ENCODE results near the gene SNAP29. TPM values are rescaled to one million over a fixed set of nuclear protein-coding genes. Genes with fewer than 3 reads are reported as not detected.

The SNAP29 gene
- total RNA-seq, 1 experiment from 2014 or later = 17.9 TPM

GRCh38 chr22:20853236-20853660 is 5.6 kb upstream of the SNAP29 start:
- Mint-ChIP-seq H3K4me1 (peaks cover 31 to 34% of the 10 kb centered on the region in 2 experiments), H3K36me3 (ENCODE audit: insufficient read depth in 1 of 3, low read depth in 3 of 3) (no peaks in the 10 kb centered on the region), H3K4me3 (no peak overlapping the region), H3K9me3 (no peaks in the 10 kb centered on the region), H3K27ac (peak overlapping the region; percentile 5 to 37 (median 7); a peak in 3 of 7 replicates), H3K27me3 (ENCODE audit: low read depth) (no peaks in the 10 kb centered on the region)
- Histone ChIP-seq H4K20me1 (ENCODE audit: control insufficient read depth, insufficient read depth, insufficient read length) (peaks cover 2% of the 10 kb centered on the region), H3K79me1 (ENCODE audit: insufficient read depth, low read depth, low read length, poor library complexity, severe bottlenecking) (peaks cover 8% of the 10 kb centered on the region), H2BK5ac (ENCODE audit: insufficient read length, low read length) (no peak overlapping the region), H3K18ac (ENCODE audit: insufficient read length, low read depth, low read length) (no peak overlapping the region), H3K79me2 (ENCODE audit: insufficient read depth, low read length) (peaks cover 5% of the 10 kb centered on the region; the same call in 1 of the 2 replicates), H3K27ac (ENCODE audit: insufficient read length, low read depth, low read length) (no peak overlapping the region), H4K5ac (ENCODE audit: insufficient read length, low read depth, low read length) (no peak overlapping the region), H3K9ac (ENCODE audit: extremely low read depth, insufficient read length, low read length) (no peak overlapping the region), H2BK12ac (ENCODE audit: insufficient read length, low read depth, low read length) (no peak overlapping the region), H2AFZ (ENCODE audit: low read length) (no peak overlapping the region), H2AK5ac (ENCODE audit: insufficient read length, low read length) (no peak overlapping the region), H2BK15ac (ENCODE audit: low read depth, low read length) (no peak overlapping the region), H3K4ac (ENCODE audit: low read depth, low read length) (no peak overlapping the region), H3K23me2 (ENCODE audit: insufficient read length, low read depth, low read length, poor library complexity, severe bottlenecking) (peaks cover 7% of the 10 kb centered on the region), H2BK20ac (ENCODE audit: low read depth, low read length, poor library complexity, severe bottlenecking) (no peak overlapping the region), H2BK120ac (ENCODE audit: low read depth, low read length, poor library complexity, severe bottlenecking) (no peak overlapping the region), H3K4me1 (ENCODE audit: insufficient read depth, low read length) (peaks cover 2% of the 10 kb centered on the region; the same call in 1 of the 2 replicates), H4K8ac (replicated peaks; ENCODE audit: insufficient read length, low read depth, low read length) (no peak overlapping the region), H3K56ac (ENCODE audit: insufficient read length, low read depth, low read length) (no peak overlapping the region), H3K9me3 (ENCODE audit: control insufficient read depth, low read depth, low read length) (no peaks in the 10 kb centered on the region), H3T11ph (ENCODE audit: low read length) (no peak overlapping the region), H4K91ac (ENCODE audit: insufficient read length, low read depth, low read length) (no peak overlapping the region), H3K23ac (ENCODE audit: insufficient read length, low read depth, low read length) (no peak overlapping the region), H3K4me2 (ENCODE audit: insufficient read depth, insufficient read length, low read length) (no peak overlapping the region), H3K14ac (ENCODE audit: insufficient read depth, low read length) (no peak overlapping the region), H3K27me3 (ENCODE audit: insufficient read depth, low read length) (no peaks in the 10 kb centered on the region)
- DNase-seq = no peak
- WGBS (ENCODE audit: extremely low coverage, insufficient read length, low lambda C conversion rate) = no CpG with 5 or more reads among the region's 3 CpGs
- no peak for TF ChIP-seq CTCF (conservative IDR thresholded peaks at IDR 0.05)

Measured in H9 (cell line).